Myocyte (in vitro differentiated cells): ENCODE data around the gene LRWD1. TPM values are rescaled to one million over a fixed set of nuclear protein-coding genes. Genes with fewer than 3 reads are reported as not detected.
"Not testable (repeated sequence)": the region's sequence is repeated elsewhere in the genome, so short reads cannot be mapped to it uniquely, and the experiment has no call there.

Experiments used
- DNase-seq: peaks from one replicate; pipeline ENCODE4 v3.0.0-alpha.2; 2012; ENCODE audit warnings: low read depth
- total RNA-seq: library from RNA; depleted of rRNA; stranded (reverse); fragments of >200 nt; gene quantifications from 2 replicates; pipeline ENCODE4 v1.2.3, GENCODE V29; 2014

LRWD1 gene
- total RNA-seq, 1 donor from 2014 or later: 41.3 TPM

DNA sequence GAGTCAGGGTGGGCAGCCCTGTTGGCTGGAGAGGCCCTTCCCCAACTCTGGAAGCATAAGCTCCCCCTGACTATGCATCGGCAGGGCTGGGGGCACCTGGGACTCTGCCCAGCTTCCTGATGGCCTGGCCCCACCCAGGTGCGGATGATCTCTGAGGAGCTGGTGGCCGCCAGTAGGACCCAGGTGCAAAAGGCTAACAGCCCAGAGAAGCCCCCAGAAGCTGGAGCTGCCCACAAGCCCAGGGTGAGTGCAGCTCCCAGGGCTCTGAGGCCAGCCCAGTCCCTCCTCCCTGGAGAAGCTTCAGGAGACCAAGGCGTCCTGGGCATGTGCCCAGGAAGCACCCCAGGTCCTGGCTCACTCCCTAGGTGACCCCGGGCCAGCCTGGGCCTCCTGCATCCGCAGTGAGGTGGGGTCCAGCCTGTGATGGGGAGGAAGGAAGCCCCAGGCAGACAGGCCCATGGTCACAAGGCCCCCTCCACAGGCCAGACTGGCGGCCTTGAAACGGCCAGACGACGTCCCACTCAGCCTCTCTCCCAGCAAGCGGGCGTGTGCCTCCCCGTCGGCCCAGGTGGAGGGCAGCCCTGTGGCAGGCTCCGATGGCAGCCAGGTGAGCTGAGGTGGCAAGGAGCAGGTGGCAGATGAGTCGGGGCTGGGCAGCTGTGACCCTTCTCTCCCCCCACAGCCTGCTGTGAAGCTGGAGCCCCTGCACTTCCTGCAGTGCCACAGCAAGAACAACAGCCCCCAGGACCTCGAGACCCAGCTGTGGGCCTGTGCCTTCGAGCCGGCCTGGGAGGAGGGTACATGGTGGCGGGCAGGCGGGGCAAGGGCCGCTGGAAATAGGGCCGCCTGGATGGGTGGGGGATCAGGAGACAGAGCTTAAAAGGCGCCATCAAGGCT, 3.0 kb downstream of the LRWD1 start:
- DNase-seq: no peak

DNA sequence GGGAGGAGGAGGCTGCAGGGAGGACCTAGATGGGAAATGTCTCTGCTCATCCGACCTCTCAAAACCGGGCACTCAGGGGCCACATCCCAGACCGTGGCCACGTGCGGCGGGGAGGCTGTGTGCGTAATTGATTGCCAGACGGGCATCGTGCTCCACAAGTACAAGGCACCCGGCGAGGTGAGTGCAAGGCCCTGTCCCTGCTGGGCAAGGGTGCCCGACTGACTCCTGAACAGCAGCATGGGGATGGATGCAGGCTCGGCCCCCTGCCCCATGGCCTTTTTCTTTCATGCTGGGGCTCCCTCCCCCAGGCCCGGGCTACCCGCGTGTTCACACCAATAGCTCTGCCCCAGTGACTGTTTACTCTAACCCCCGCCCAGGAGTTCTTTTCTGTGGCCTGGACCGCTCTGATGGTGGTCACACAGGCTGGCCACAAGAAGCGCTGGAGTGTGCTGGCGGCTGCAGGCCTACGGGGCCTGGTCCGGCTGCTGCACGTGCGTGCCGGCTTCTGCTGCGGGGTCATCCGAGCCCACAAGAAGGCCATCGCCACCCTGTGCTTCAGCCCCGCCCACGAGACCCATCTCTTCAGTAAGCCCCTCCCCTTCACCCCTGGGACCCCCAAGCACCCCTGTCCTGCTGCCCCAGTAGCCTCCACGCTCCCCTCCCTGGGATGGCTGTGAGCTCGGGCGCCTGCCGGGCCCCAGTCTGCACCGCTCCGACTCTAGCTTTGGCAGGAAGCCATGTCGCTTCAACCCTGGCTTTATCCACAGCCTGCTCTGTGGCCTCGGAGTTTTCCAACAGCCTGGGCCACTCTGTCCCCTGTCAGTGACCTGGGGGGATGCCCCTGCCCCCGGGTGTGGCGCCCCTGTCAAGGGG, 3.9 kb downstream of the LRWD1 start:
- DNase-seq: no peak

DNA sequence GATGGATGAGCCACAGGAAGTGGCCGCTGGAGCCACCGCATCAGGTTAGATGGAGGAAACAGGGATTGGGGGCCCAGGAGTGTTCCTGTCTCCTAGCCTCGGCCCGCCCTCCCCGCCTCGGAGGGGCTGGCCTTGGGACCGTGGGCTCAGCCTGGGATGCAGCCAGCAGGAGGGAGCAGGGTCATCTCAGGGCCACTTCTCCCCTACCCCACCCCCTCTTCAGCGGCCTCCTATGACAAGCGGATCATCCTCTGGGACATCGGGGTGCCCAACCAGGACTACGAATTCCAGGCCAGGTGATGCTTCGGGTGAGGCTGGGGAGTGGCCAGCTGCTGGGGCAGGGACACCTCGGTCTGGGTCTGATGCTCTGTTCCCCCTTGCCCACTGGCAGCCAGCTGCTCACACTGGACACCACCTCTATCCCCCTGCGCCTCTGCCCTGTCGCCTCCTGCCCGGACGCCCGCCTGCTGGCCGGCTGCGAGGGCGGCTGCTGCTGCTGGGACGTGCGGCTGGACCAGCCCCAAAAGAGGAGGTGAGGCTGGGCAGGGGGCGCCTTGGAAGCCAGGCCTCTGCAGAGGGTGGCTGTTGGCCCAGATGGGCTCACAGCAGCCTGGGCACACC, 4.7 kb downstream of the LRWD1 start:
- no peak for DNase-seq

DNA sequence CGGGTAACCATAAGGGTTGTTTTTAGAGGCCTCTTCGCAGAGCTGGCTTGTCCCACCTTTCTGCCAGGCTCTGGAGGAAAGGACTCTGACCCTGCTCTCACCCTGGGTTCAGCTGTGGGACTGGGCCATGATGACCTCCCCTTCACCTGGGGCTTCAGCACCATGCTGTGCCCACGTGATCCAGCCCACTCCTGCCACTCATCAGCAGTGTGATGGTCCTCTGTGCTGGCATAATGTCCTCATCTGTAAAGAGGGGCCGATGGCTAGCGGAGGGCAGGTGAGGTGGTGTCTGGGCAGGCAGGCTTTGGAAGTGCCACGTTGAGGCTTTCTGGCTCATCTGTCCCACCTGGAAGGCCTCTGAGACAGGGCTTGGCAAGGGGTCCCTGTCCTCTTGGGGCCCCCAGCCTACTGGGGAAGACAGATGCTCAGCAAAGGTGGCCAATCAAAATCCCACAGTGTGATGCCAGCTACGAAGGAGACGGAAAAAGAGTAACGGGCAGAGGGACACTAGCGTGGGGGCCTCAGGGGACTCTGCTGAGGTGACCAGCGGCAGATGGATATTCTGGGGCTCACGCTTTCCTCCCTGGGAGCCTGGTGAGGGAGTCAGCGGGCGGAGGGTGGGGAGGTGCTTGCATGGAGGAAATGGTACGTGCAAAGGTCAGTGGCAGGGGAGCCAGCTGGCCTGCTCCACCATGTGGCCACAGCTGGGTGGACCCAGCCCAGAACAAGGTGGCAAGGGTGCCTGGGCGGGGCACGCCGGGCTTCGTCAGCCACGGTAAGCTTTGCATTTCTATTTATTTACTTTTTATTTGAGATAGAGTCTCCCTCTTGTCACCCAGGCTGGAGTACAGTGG, 5.4 kb downstream of the LRWD1 start:
- no peak for DNase-seq

DNA sequence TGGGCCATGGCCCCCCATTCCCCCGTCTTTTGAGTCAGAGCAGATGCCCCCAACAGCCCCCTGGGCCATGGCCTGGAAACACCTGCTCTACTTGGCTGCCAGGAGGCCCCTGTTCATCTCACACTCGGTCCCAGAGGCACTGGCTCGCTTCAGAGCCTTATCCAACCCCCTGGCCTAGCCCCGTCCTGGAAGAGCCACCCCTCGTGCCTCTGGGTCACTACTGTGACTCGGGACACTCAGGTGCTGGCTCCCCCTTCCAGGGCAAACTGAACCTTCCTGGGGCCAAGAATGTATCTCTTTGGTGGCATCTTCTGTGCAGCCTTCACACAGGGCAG, 7.0 kb downstream of the LRWD1 start:
- no peak for DNase-seq

- DNase-seq: peak; percentile 74
Measured at GRCh38 chr7:102472126-102473041, 7.6 kb downstream of the LRWD1 start.

- DNase-seq: peak; percentile 62
Measured at GRCh38 chr7:102473271-102473991, 8.6 kb downstream of the LRWD1 start.

DNA sequence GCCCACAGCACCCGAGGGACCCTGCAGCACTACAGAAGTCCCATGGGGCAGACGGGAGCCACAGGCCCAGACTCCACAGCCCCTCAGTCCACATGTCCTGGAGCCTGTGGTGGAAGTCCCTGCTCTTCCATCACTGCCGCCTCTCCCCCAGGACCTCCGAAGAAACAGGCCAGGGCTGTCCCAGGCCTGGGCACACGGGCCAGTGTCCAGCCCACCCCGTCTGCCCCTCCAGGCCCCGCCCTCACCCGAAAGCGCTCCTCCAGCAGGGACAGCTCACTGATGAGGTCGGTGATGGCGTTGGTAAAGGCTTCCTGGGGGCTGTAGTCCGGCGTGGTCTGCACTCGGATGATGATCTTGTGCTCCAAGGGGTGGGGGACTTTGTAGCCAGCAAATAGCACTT, 9.3 kb downstream of the LRWD1 start:
- not testable (repeated sequence) for DNase-seq

- DNase-seq: peak; percentile 79
Measured at GRCh38 chr7:102474736-102475435, 10.1 kb downstream of the LRWD1 start.

- DNase-seq: peak; percentile 84
Measured at GRCh38 chr7:102478314-102479208, 13.8 kb downstream of the LRWD1 start, which contains the start of gene POLR2J. POLR2J (minus strand) TSS chr7:102478922; CDS start chr7:102478860, 62 bp downstream.

- DNase-seq: not testable (repeated sequence)
Measured at GRCh38 chr7:102479209-102479584, 14.4 kb downstream of the LRWD1 start.

DNA sequence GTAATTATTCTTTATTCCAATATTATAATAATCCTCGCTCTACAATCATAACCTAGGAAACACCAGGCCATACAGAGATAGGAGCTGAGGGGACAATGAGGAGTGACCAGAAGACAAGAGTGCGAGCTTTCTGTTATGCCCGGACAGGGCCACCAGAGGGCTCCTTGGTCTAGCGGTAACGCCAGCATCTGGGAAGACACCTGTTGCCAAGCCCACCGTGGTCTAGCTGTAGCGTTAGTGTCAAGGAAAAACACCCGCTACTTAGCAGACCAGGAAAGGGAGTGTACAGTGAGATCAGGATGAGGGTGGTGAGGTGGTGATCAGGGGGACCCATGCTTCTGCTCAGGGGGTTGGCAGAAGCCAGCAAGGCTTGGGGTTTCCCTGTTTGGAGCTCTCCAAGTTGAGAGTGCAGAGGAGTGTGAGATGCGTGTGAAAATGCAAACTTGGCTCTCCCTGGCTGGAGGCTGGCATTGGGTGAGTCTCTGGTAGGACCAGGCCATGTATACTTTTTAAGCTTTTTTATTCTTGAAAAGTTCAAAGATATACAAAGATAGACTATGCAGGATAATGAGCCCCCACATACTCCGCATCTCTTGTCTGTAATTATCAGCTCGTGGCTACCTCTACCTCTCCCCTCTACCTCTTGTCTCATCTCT, 15.3 kb downstream of the LRWD1 start:
- not testable (repeated sequence) for DNase-seq

DNA sequence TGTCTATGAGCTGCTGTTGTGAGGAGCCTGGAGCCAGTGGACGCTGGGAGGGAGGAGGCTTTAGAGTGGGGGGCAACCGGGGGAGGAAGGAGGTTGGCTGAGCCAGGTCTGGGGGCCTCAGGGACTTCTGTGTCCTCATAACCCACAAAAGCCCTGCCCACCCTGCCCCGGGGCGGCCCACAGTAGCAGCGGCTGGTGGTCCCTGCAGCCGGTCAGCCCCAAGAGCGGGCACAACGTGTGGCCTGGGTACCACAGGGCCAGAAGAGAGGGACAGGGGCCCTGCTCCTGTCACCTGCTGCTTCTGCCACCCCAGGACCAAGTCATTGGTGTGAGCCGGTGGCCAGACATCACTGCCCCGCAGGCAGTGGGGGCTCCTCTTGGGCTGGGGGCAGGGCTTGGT, 17.2 kb downstream of the LRWD1 start:
- DNase-seq: not testable (repeated sequence)

GRCh38 chr7:102484317-102484716, 19.5 kb downstream of the LRWD1 start:
- not testable (repeated sequence) for DNase-seq

GRCh38 chr7:102490529-102491075, 25.8 kb downstream of the LRWD1 start:
- not testable (repeated sequence) for DNase-seq

DNA sequence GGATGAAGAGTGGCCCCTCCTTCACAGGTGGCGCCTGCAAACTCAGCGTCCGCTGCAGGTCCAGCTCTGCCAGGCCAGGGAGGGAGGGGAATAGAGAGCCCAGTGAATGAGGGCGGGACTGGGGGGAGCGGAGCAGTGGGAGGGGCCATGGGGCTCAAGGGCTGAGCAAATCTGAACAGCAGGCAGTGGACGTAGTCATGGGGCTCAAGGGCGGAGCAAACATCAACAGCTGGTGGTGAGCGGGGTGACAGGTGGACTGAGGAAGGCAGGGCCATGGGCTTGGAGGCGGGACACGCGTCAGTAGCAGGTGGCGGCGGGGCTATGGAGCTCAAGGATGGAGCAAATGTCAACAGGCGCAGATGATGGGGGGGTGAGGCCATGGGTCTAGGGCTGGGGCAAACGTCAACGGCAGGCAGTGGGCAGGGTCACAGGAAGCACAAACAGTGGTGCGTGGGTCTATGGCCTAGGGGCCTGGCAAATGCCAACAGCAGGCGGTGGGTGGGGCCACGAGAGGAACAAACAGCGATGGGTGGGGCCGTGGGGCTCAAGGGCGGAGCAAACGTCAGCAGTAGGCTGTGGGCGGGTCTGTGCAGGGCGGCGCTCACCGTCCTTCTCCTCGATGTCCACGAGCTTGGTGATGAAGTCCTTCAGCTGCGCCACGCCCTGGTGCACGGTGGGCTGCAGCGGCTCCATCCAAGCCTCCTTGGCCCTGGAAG, 28.6 kb downstream of the LRWD1 start:
- not testable (repeated sequence) for DNase-seq
